ENCODE data around the gene TTC3.

TTC3 gene

DNA sequence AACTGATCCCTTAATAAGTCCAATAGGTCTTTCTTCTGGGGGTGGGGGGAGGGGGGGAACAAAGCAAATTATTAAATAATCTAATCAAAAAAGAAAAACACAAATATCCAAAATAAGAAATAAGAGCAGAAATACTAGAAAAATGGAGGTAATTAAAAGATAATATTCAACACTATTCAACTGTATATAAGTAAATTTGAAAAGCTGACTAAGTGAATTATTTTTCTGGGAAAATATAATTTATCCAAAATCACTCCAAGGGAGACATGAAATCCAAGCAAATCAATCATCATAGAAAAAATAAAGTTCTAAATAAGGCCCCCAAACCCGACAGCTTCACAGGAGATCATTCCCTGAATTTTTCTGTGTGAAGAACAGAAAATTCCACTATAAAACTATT lies 175.2 kb downstream of the TTC3 start:
- no peak for TF ChIP-seq EZH2 (IDR thresholded peaks at IDR 0.05; ENCODE audit: borderline replicate concordance, low read depth, low read length, severe bottlenecking)
- TF ChIP-seq, protein P1, sequence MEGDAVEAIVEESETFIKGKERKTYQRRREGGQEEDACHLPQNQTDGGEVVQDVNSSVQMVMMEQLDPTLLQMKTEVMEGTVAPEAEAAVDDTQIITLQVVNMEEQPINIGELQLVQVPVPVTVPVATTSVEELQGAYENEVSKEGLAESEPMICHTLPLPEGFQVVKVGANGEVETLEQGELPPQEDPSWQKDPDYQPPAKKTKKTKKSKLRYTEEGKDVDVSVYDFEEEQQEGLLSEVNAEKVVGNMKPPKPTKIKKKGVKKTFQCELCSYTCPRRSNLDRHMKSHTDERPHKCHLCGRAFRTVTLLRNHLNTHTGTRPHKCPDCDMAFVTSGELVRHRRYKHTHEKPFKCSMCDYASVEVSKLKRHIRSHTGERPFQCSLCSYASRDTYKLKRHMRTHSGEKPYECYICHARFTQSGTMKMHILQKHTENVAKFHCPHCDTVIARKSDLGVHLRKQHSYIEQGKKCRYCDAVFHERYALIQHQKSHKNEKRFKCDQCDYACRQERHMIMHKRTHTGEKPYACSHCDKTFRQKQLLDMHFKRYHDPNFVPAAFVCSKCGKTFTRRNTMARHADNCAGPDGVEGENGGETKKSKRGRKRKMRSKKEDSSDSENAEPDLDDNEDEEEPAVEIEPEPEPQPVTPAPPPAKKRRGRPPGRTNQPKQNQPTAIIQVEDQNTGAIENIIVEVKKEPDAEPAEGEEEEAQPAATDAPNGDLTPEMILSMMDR (IDR thresholded peaks at IDR 0.05; ENCODE audit: borderline replicate concordance, extremely low read depth, low read length, poor library complexity, severe bottlenecking): no peak
- Histone ChIP-seq H3K9me3 (ENCODE audit: insufficient read depth, low read length, severe bottlenecking) (no peaks in the 10 kb centered on the region), H3K79me2 (ENCODE audit: insufficient read depth, low read length) (peaks cover 99% of the 10 kb centered on the region), H3K4me1 (ENCODE audit: insufficient read depth, low read length) (peaks cover 35% of the 10 kb centered on the region), H3K9ac (ENCODE audit: low read depth, low read length) (no peak overlapping the region), H3K4me2 (ENCODE audit: insufficient read depth, low read length) (no peak overlapping the region), H2AFZ (ENCODE audit: low read depth, low read length) (no peak overlapping the region), H3K27me3 (ENCODE audit: insufficient read depth, low read length, poor library complexity) (no peaks in the 10 kb centered on the region), H3K27ac (ENCODE audit: low read length) (no peak overlapping the region), H3K36me3 (ENCODE audit: insufficient read depth, low read length) (no peaks in the 10 kb centered on the region), H3K4me3 (ENCODE audit: low read depth in 1 of 2, low read length in 2 of 2) (no peak overlapping the region), H4K20me1 (ENCODE audit: insufficient read depth, low read length) (peaks cover 32% of the 10 kb centered on the region)
- no peak for DNase-seq
- ATAC-seq (ENCODE audit: insufficient read depth, low read depth): no peak

DNA sequence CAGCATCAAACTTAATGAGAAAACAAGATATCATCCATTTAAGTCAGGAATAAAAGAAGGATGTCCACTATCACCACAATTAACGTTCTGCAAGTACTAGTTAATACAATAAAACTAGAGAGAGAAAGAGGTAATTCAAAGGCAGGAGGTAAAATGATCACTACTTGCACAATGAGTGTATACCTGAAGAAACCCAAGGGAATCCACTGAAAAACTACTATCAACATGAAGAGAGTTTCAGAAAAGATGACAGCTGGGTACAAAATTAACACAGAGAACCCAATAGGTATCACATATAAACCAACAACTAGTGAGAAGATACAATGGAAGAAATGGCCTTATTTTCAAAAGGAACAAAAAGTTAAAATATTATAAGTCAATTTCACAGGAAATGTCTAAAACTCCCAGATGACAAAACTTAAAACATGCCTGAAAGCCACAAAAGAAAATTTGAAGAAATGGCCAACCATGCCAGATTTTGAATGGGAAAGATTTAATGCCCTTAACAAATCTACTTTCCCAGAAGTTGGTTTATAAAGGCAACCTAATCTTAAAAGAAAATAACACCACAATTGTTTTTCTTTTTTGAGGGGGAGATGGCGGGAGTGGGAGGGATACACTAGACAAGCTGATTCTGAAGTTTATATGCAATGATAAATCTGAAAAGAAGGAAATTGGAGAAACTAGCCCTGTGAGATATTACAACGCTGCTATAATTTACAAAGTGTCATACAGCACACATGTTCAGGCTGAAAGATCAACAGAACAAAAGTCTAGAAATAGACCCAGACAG lies 176.3 kb downstream of the TTC3 start:
- Histone ChIP-seq H3K9me3 (ENCODE audit: insufficient read depth, low read length, severe bottlenecking) (no peaks in the 10 kb centered on the region), H3K36me3 (ENCODE audit: insufficient read depth, low read length) (no peaks in the 10 kb centered on the region), H3K9ac (ENCODE audit: low read depth, low read length) (no peak overlapping the region), H4K20me1 (ENCODE audit: insufficient read depth, low read length) (peaks cover 28% of the 10 kb centered on the region), H3K4me3 (ENCODE audit: low read depth in 1 of 2, low read length in 2 of 2) (no peak overlapping the region), H3K4me2 (ENCODE audit: insufficient read depth, low read length) (no peak overlapping the region), H3K27ac (ENCODE audit: low read length) (no peak overlapping the region), H3K79me2 (ENCODE audit: insufficient read depth, low read length) (peaks cover 100% of the 10 kb centered on the region), H2AFZ (ENCODE audit: low read depth, low read length) (no peak overlapping the region), H3K4me1 (ENCODE audit: insufficient read depth, low read length) (peaks cover 28% of the 10 kb centered on the region), H3K27me3 (ENCODE audit: insufficient read depth, low read length, poor library complexity) (no peaks in the 10 kb centered on the region)
- ATAC-seq (ENCODE audit: insufficient read depth, low read depth) (no peak), DNase-seq (no peak)
- TF ChIP-seq, protein P1 (IDR thresholded peaks at IDR 0.05; ENCODE audit: borderline replicate concordance, extremely low read depth, low read length, poor library complexity, severe bottlenecking): no peak
- no peak for TF ChIP-seq EZH2 (IDR thresholded peaks at IDR 0.05; ENCODE audit: borderline replicate concordance, low read depth, low read length, severe bottlenecking)

DNA sequence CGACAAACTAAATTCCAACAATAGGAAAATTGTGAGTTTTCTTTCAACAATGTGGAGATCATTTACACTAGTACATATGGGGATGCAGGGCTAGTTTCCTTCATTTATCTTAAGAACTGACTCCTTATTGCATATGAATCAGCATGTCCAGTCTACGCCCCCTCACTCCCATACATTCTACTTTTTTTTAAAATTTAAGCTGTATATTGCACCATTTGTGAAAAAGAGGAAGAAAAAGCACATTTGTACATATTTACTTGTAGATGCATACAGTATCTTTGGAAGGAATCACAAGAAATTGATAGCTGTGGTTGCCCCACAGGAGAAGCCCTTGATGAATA lies 178.2 kb downstream of the TTC3 start:
- no peak for ATAC-seq (ENCODE audit: insufficient read depth, low read depth)

More for the DNA sequence above, 178.2 kb downstream of the TTC3 start:
- Histone ChIP-seq H3K9ac (ENCODE audit: low read depth, low read length) (no peak overlapping the region), H4K20me1 (ENCODE audit: insufficient read depth, low read length) (peaks cover 22% of the 10 kb centered on the region), H3K27ac (ENCODE audit: low read length) (no peak overlapping the region), H3K4me2 (ENCODE audit: insufficient read depth, low read length) (no peak overlapping the region), H3K4me1 (ENCODE audit: insufficient read depth, low read length) (peaks cover 8% of the 10 kb centered on the region; the same call in 1 of the 2 replicates), H3K79me2 (ENCODE audit: insufficient read depth, low read length) (peaks cover 98% of the 10 kb centered on the region), H3K27me3 (ENCODE audit: insufficient read depth, low read length, poor library complexity) (no peaks in the 10 kb centered on the region), H2AFZ (ENCODE audit: low read depth, low read length) (no peak overlapping the region), H3K9me3 (ENCODE audit: insufficient read depth, low read length, severe bottlenecking) (no peaks in the 10 kb centered on the region), H3K4me3 (ENCODE audit: low read depth in 1 of 2, low read length in 2 of 2) (no peak overlapping the region), H3K36me3 (ENCODE audit: insufficient read depth, low read length) (no peaks in the 10 kb centered on the region)
- DNase-seq: no peak
- TF ChIP-seq EZH2 (IDR thresholded peaks at IDR 0.05; ENCODE audit: borderline replicate concordance, low read depth, low read length, severe bottlenecking): no peak
- TF ChIP-seq, protein P1 (IDR thresholded peaks at IDR 0.05; ENCODE audit: borderline replicate concordance, extremely low read depth, low read length, poor library complexity, severe bottlenecking): no peak

All from DND-41 (cell line).